Amniotic epithelial cell (primary cell): ENCODE measurements around the gene FMNL1.

Source experiments
- DNase-seq: peaks from one replicate; pipeline ENCODE4 v3.0.0-alpha.2; 2010; ENCODE audit warnings: low read depth

The FMNL1 gene

DNA sequence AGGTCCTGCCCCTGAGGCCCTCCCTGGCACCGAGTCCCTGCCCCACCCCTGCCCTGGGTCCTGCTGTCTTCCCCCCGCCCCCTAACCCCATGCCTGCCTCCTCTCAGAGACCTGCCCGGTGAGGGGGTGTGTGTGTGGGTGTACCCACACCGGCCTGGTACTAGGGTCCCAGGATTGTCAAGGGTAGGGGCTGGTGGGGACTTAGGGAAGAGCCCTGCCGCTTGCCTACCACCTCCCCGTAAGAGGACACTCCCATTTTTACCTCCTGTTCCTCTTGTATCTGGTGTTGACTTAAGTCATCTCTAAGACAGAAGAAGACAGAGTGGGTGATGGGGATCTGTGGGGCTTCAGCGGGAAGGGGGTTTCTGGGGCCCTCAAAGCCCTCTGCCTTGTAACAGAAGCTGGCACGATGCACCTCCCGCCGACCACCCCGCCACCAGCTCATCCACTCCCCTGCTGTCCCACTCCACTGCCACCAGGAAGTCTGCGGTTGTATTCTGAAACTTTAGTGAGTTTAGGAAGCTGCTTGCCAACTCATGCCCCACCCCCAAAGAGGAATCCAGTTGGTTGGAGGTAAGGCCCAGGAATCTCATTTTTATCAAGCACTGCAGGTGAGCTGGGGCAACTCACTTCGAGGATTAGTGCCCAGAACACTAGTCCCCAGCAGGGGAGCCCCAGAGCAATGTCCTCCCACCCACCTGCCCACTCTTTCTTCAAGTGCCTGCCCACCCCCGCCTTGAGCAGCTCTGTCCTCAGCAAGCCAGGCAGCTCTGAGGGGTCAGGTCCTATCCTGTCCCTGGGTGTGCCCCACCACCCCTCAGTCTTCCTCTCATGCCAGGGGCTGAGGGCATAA, 34.7 kb downstream of the FMNL1 start:
- DNase-seq, result no peak

DNA sequence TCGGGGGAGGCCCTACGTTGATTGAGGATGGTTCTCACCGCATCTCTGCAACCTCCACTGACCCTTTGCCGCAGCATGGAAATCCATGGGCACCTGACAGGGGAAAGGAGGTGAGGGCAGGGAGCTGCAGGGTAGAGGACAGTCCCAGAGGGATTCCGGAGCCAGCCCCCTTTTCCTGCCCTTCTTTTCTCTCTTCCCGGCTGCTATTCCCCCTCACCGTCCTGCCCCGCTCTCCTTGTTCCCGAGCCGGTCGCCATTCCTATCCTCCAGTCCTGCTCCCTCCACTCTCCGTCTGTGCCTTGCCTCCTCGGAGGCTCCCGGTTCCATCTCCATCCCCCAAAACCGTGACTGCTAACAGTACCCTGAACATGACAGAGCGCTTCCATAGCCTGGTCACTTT, 35.4 kb downstream of the FMNL1 start:
- no peak for DNase-seq

DNA sequence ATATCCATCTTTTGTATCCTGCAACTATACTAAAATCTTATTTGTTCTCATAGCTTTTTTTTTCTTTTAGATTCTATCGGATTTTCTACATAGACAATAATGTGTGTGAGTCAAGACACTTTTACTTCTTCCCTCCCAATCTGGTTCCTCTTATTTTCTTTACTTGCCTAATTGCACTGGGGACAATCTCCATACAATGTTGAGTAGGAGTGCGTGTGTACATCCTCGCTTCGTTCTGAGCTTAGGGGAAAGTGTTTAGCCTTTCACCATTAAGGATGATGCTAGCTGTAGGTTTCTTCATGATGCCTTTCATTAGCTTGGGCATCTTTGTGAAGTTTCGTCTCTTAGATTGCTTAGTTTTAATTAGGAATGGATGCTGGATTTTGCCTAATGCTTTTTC, 37.3 kb downstream of the FMNL1 start:
- no peak for DNase-seq

DNA sequence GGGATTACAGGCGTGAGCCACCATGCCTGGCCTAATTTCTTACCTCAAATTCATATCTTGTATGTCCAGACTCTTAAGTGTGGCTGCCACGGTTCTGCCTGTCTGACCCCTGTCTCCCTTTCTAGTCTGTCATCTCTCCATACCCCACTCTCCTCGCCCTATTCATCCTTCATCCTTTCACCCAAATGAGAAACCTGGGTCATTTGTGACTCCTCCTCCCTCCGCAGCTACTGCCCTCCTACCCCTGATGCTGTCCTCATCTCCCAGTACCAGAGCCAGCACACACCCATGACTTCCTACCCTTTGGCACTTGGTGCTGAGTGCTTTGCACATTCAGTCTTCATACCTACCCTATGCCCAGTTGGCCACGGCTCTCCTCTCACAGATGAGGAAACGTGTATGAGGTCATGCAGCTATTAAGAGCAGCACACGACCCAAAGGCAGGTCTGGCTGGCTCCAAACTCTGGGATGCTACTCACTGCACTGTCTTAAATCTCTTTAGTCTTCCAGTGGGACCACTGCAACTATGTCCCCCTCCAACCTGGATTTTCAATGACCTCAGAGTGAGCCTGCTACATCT, 38.6 kb downstream of the FMNL1 start:
- DNase-seq, result no peak

DNA sequence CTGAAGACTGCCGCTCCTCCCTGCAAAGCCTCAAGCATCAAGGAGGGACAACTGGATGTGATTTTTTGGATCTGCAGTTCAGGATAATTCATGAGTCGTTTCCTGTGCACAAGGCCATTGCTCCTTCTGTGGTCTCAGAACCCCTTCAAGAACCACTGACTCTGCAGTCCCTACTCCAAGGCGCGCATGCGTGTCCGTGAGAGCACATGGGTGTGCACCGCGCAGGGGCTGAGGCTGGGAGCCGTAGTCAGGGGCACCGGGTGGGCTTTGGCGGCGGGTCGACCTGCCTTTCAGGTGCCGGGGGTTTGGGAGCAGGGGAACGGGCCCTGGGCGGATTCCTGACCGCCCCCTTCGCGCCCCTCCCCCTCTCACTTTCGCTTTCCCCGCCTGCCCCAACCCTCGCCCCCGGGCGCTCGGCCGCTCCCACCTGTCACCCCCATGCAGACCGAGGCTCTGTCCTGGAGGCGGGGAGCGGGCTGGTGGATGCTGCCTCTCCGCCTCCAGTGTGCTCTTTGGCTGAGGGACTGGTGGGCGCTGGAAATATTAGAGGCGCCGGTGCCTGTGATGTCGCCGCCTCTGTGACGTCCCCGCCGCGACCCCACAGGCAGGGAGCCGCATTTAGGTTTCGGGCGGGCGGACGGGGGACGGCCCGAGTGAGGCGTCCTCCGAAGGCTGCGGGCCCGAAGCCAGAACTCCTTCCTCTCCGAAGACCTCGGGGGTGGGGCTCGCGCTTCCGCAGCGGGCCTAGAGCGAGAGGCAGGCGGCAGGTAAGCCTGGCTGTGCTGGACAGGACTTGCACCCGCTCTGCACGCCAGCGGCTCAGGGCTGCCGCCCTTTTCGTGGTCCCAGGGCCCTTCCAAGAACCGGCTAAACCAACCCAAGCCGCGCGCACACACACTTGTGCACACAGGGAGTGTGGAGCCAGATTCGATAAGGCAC, 40.2 kb downstream of the FMNL1 start, which contains the start of gene SPATA32:
Gene SPATA32, minus strand, starts transcription at position 518 of the 939 bp plus-strand sequence. Its CDS starts 78 bp downstream, at position 440.
- peak; percentile 30 for DNase-seq

DNA sequence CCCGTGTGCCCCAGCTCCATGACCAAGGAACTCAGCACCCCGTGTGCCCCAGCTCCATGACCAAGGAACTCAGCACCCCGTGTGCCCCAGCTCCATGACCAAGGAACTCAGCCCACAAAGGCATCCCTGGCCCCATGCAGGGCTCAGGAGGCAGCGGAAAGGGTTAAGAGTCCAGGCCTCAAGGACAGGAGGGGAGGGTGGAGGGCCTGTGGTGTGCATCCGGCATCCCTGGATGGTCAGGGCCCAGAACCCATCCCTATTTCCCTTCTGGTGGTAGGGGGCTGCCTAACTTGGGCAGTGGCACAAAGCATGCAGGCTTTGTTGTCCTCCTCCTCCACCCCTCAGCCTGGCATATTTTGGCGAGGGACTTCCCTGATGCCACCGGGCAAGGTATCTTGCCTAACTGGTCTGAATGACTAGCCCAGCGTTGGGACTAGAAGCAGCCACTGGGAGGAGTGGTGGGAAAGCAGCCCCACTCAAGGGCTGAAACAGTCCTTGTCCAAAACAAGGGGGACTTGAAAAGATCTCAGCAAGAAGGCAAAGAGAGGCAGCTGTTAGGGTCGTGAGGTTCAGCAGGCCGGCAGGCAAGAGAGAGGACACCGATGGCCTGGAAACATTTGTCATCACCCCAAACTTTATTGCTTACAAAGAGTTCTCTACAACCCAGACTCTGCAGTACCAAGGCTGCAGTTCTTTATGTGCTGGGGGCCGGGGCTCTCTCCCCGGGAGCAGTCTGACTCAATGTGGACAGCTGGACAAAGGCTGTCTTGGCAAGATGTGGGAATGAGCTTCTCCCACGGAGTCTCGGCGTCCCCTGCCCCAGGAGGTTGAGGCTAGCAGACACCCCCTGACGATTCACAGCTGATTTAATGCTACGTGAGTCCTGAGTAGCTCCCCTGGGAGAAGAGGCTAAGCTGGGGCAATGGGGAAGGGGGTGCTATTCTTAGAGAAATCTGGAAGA, 41.1 kb downstream of the FMNL1 start:
- DNase-seq, result no peak

DNA sequence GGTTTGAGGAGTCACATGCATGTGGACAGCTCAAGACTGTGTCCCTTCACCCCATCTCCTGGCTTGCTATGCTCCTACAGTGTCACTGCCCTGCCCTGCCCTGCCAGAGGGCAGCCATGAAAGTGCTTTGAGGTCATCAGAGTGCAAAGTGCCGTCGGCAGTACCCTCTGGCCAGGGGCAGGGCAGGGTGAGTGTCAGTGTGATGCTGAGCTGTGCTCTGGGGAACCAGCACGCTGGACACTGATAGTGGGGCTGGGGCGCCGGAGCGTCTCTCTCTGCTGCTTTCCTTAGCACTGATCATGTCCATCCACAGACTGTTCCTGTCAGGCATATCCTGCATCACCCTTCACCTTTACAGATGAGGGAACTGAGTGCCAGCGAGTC, 41.8 kb downstream of the FMNL1 start:
- DNase-seq, result no peak

DNA sequence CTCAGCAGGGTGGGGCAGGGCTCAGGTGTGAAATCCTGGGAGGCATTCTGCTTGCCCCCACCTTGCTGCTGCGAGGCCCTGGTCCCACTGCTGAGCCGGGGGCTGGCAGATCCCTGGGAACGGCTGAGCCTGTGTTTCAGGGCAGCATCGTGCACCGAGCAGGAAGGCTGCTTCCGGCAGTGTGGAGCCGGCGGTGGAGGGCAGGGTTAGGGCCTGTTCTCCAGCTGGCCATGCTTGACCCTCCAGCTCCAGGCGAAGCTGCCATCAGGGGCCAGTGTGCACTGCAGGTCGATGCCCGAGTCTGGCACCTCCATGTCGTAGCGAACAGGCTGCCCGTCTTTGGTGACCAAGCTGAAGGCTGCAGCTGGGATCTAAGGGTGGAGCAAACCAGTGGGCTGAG, 42.7 kb downstream of the FMNL1 start:
- DNase-seq, result no peak

DNA sequence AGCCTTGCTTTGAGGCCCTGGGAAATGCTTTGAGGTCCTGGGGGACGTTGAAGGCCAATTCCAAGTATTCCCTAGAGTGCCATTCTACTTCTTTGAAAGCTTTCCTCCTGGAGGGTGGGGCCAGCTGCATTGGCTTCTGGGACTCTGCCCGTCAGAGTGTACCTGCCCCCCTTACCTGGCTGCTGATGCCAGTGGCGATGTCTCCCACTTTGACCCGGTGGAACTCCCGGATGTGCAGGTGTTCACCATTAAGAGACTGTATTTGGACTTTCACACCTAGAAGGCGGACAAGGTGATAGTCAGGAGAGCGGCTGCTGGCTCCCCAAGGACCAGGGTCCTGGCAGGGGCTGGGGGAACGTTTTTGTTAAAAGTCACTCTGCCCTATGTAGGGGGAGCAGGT, 43.3 kb downstream of the FMNL1 start:
- no peak for DNase-seq

DNA sequence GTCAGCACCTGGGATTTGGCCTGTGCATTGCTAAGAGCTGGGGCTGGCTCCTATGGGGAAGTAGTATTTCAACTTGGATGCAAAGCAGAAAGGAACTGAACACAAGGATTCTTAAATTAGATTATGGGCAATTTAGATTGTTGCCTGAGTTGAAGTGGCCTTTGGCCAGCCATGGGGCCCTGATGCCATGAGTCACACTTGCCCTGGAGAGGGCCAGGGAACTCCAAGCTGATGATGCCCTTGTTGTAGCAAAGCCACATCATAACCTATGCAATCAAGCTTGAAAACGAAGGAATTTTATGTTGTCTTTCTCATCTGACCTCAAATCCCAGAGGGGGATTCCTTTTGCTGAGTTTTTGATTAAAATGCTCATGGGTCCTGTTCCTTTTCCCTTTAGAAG, 44.1 kb downstream of the FMNL1 start:
- DNase-seq, result peak; percentile 71

DNA sequence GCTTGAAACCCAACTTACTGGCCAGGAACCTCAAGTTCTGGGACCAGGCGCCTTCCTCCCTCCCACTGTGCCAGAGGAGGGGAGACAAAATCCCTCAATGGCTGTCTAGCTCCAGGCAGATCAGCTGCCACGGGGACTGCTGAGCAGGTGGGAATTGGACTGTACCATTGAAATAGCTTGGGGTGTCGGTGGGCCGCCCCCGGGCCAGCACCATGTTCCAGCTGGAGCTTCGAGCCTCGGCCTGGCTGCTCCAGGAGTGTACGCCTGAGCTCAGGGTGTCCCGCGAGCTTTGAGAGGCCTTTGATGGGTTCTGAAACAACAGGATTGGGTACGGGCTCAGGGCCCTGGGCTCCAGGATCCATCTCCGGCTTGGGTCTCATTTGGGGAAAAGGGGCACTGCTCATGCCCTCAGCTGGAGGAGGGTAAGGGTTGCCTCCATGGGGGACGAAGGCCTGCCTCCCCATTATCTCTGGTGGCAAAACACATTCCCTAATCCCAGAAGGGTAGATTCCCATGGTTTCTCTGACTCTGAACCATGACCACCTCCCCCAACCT, 44.8 kb downstream of the FMNL1 start:
- no peak for DNase-seq

DNA sequence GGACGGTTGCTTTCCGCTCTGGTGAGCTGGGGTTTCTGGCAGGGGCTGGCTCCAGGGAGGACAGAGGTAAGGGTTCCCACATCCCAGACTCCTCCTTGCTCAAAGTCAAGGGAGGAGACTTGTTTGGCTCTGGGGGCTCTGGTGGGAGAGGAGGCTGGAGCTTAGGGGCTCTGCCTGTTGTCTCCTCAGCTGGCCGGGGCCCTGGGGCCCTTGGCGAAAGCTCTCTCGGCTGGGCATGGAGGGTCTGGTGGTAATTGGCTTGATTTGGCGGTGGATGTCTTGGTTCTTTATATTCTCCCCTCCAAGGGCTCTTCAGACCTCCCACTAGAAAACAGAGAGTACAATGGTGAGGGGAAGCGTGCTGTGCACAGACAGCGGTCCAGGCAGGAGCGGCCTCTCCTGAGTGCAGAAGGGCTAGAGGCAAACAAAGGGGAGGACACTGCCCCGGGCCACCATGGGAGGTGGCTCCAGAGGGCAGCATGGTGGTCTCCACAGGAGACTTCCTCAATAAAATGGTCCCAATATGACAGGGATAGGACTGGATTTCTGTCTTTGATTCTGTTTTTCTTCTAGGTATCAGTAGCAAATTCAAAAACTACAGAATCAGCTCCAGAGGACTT, 45.9 kb downstream of the FMNL1 start:
- DNase-seq, result no peak

DNA sequence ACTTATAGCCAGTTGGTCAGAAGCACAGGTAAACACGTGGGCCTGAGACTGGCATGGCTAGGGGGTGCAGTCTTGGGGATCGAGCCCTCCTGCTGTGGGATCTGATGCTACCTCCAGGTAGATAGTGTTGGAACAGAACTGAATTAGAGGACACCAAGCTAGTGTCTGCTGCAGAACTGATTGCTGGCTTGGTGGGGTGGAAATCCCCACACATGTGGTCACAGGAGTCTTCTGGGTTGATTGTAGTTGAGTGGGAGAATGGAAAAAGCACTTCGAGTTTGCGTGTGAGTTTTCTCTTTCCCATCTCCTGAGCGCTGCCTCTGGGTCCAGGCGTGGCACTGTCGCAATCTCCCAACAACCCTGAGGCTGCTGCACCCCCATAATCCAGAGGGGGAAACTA, 48.2 kb downstream of the FMNL1 start:
- DNase-seq, result no peak

DNA sequence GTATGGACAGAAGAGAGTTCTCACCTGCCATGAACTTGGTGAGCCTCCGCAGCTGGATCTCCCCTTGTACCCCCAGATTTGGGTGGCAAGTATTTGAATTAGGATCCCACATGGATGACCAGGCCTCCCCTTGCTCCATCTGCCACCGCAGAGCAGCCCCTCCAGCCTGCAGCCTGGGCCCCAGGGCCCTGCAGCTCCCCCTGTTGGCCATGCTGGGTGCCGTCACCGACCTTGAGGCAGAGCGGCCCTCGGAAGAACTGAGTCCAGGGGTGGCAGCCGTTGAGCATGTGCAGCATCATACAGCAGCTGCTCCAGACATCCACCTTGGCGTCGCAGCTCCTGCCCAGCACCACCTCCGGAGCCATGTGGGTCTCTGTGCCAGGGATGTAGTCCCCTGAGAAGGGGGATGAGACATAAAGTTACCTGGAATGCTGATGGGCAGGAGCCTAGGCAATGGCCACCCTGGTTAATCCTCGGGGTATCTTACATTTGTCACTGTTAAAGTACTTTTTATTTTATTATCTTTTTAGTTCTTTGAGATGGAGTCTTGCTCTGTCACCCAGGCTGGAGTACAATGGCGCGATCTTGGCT, 49.2 kb downstream of the FMNL1 start:
- no peak for DNase-seq

DNA sequence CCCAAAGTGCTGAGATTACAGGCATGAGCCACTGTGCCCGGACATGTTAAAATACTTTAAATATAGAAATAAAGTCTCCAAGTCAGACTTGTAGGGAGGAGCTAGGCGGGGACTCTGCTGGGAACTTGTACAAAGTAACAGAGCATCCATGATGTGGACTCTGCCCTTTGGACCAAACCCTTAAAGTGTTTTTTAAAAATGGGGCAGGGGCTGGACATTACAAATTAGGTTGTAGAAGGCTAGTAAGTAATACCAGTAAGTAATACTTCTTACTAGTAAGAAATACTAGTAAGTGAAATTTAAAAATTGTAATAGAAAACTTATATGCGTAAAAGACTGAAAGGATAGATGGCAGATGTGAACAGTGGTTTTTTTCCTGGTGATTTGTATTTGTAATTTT, 49.9 kb downstream of the FMNL1 start:
- no peak for DNase-seq

DNA sequence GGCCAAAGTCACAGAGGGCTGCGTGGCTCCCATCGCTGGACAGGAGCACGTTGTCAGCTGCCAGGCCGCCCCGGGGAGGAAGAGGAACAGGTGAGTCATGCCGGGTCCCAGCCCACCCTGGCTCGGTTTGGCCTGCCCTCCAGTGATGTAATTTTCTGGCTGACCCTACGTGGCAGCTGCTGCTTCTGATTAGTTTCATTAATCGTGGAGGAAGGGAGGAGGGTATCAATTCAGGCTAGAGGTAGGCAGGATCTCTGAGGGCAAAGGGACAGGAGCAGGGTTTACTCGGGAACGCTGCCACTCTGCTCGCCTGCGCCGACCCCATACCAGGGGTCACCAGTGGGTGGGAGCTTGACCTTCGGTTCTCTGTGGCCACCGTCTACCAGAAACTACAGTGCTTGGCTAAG, 51.9 kb downstream of the FMNL1 start:
- no peak for DNase-seq

DNA sequence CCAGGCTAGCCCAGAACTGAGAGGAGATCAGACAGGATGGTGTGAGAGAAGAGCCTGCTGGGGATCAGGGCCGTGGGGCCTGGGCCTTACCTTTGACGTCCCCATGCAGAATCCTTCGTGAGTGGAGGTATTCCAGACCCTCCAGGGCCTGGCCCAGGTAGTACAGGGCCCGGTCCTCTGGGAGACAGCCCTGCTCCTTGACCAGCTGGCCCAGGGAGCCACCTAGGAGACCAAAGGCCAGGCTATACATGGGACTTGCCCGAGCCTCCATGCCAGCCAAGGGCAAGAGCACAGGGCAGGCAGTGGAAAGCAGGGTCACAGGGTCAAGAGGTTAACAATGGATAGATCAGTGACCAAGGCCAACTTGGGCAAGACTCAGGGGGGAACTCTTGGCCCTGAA, 52.3 kb downstream of the FMNL1 start:
- no peak for DNase-seq

DNA sequence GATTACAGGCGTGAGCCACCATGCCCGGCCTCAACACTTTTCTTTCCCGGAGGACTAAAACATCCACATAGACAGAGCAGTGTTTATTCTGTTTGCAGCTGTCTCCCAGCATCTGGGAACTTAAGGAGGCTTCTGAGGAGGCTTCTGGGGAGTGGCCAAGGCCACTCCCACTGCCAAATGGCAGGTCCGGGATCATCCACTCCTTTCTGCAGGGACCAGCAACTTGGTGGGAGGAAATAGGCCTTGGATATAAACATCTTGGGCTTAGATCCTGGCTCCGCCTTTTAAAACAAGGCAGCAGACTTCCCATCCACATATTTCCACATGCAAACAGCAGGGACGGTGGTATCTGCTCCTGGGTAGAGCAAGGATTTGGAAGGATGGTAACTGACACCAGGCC, 54.3 kb downstream of the FMNL1 start:
- peak; percentile 29 for DNase-seq

DNA sequence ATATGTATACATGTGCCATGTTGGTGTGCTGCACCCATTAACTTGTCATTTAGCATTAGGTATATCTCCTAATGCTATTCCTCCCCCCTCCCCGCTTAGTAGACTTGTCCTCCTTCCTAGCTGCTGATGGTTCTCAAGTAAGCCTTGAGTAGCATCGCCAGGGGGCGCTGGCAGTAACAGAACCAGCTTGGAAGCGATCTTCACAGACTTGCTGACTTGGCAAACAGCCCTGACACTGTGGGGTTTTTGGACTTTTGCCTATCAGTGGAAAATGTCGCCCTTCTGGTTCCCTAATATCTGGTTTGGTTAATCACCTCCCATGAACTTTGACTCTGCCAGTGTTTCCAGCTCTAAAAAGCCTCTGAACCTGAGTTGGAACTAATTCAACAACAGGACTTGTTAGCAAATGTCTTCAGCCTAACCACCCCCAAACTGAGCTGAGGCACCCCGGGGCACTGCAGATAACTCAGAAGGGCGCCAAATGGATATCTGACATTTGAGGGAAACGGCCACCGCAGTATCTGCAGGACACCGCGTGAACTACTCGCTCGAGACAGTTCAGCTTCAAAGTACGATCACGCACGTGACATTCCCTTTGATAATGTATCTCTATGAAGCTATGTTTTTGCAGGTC, 55.6 kb downstream of the FMNL1 start:
- DNase-seq, result peak; percentile 85

DNA sequence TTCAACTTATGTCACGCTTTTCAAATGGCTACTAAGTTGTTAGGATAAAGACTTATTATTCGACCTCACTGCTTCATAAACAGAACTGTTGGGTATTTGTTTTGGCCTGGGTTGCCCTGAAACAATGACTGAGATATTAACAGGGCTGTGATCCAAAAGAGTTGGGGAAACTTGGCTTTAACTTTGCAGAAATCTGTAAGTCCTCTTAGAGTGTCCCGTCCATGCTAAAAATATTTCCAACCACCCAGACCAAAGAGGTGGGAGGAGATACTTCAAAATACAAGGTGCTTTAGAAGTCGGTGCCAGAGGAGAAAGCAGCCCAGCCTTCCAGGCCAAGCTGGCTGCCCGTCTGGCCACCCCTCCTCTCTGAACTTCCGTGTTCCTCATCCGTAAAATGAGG, 56.3 kb downstream of the FMNL1 start:
- no peak for DNase-seq
